HepG2 (cell line): Measurements from ENCODE around the gene TTLL10. TPM values are rescaled to one million over a fixed set of nuclear protein-coding genes. Genes with fewer than 3 reads are reported as not detected.

ENCODE experiments used
- ADNP ChIP-seq: sonication (generic); formaldehyde crosslinking; IDR thresholded peaks from 2 replicates; pipeline ENCODE4 v1.4.0; 2020; ENCODE audit warnings: missing genetic modification reagents
- BCL6 ChIP-seq: IDR thresholded peaks from 2 replicates; pipeline ENCODE4 v1.6.1; 2016; ENCODE audit warnings: missing genetic modification reagents, missing compliant biosample characterization
- FOXK1 ChIP-seq: sonication (generic); formaldehyde crosslinking; IDR thresholded peaks from 2 replicates; pipeline ENCODE4 v1.4.0; 2020; ENCODE audit warnings: low read depth, missing genetic modification reagents, borderline replicate concordance
- KAT7 ChIP-seq: IDR thresholded peaks from 2 replicates; pipeline ENCODE4 v1.6.1; 2018; ENCODE audit warnings: borderline replicate concordance, missing compliant biosample characterization
- PRMT3 ChIP-seq: sonication (generic); formaldehyde crosslinking; IDR thresholded peaks from 2 replicates; pipeline ENCODE4 v1.8.1; 2022; ENCODE audit warnings: low read depth, mild to moderate bottlenecking, moderate library complexity, missing genetic modification reagents, borderline replicate concordance
- REL ChIP-seq: sonication (generic); formaldehyde crosslinking; conservative IDR thresholded peaks from 2 replicates; pipeline ENCODE4 v1.8.0; 2022; ENCODE audit warnings: mild to moderate bottlenecking, missing genetic modification reagents, moderate library complexity
- RXRB ChIP-seq: IDR thresholded peaks from 2 replicates; pipeline ENCODE4 v1.6.1; 2016; ENCODE audit warnings: borderline replicate concordance, missing genetic modification reagents, missing compliant biosample characterization
- SALL1 ChIP-seq: sonication (generic); formaldehyde crosslinking; IDR thresholded peaks from 2 replicates; pipeline ENCODE4 v1.8.0; 2022; ENCODE audit warnings: mild to moderate bottlenecking, missing genetic modification reagents
- ZNF12 ChIP-seq: sonication (generic); formaldehyde crosslinking; IDR thresholded peaks from 2 replicates; pipeline ENCODE4 v1.5.0; 2020; ENCODE audit warnings: missing genetic modification reagents
- ZNF777 ChIP-seq: sonication (generic); formaldehyde crosslinking; IDR thresholded peaks from 2 replicates; pipeline ENCODE4 v1.4.0; 2020; ENCODE audit warnings: missing genetic modification reagents
- polyA plus RNA-seq, 8 experiments: library from polyadenylated mRNA; depleted of rRNA in 3 of 8; stranded (reverse) in 7 of 8; unstranded in 1 of 8; fragments of >200 nt; fragmentation: Illumina TruSeq in 4 of 8; extraction: Trizol in 4 of 8; gene quantifications; 2 replicates each; pipeline versions ENCODE4 v1.2.1 to v1.2.3, GENCODE V29; 2011 to 2016; ENCODE audit warnings: low read depth in 4 of 8, missing spikeins in 1 of 8, mixed read lengths in 1 of 8; ENCODE audit not compliant: insufficient read depth in 1 of 8
- total RNA-seq, 5 experiments: library from RNA; depleted of rRNA; stranded (reverse); fragments of >200 nt; fragmentation: Illumina TruSeq; extraction: Trizol; gene quantifications; 2 replicates each; pipeline ENCODE4 v1.2.3, GENCODE V29; 2016; ENCODE audit warnings: low read depth in 1 of 5
- TF ChIP-seq, protein P1 (sequence below): sonication (generic); formaldehyde crosslinking; IDR thresholded peaks from 2 replicates; pipeline ENCODE4 v1.9.0; 2021; ENCODE audit warnings: mild to moderate bottlenecking, missing genetic modification reagents
- TF ChIP-seq, protein P2 (sequence below): IDR thresholded peaks from 2 replicates; pipeline ENCODE4 v1.6.1; 2016
- TF ChIP-seq, protein P3 (sequence below): sonication (generic); formaldehyde crosslinking; IDR thresholded peaks from 2 replicates; pipeline ENCODE4 v1.4.0; 2020; ENCODE audit warnings: mild to moderate bottlenecking, missing genetic modification reagents, borderline replicate concordance
- TF ChIP-seq, protein P4 (sequence below): sonication (generic); formaldehyde crosslinking; IDR thresholded peaks from 2 replicates; pipeline ENCODE4 v1.4.0; 2020; ENCODE audit warnings: missing genetic modification reagents

TTLL10 gene
- total and polyA plus RNA-seq, 2 of the 13 experiments (the other 11 are each of a cell fraction or from before 2014, with no cell fraction given), result not detected

DNA sequence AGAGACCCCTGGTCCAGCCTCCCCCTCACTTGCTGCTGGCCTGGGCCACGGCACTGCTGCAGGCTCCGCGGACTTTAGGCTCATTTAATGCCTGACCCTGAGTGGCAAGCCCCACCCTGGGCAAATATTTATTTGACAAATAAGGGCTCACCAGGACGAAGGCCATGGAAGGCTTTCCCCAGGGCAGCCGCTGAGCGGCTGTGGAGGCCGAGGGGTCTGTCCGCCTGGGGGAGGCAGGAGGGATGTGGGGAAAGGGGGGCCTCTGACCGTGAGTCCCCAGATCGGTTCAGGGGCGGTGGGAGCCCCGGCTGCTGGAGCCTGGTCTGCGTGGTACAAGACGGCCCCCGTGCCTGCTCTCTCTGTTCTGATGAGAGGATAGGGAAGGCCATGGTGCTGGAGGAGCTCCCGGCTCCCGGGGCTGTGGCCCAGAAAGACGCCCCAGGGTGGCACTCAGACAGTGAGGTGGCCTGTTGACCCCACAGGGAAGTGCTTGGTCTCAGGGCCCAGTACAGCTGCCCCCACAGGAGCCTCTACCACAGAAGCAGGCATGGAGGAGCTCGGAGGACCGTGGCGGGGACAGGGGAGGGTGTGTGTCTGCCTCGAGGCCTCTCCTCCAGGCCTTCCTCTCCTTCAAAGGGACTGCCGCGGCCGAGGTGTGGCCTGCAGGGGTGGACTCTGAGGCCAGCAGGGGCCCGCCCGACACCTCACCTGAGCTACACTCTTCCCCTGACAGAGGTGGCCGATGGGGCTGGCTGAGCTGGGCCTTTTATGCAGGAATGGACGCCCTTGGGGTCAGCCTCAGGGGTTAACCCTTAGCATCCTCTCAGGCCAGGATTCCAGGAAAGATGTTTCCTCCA is 48.7 kb upstream of the TTLL10 start (continued):
- TF ChIP-seq, protein P1, sequence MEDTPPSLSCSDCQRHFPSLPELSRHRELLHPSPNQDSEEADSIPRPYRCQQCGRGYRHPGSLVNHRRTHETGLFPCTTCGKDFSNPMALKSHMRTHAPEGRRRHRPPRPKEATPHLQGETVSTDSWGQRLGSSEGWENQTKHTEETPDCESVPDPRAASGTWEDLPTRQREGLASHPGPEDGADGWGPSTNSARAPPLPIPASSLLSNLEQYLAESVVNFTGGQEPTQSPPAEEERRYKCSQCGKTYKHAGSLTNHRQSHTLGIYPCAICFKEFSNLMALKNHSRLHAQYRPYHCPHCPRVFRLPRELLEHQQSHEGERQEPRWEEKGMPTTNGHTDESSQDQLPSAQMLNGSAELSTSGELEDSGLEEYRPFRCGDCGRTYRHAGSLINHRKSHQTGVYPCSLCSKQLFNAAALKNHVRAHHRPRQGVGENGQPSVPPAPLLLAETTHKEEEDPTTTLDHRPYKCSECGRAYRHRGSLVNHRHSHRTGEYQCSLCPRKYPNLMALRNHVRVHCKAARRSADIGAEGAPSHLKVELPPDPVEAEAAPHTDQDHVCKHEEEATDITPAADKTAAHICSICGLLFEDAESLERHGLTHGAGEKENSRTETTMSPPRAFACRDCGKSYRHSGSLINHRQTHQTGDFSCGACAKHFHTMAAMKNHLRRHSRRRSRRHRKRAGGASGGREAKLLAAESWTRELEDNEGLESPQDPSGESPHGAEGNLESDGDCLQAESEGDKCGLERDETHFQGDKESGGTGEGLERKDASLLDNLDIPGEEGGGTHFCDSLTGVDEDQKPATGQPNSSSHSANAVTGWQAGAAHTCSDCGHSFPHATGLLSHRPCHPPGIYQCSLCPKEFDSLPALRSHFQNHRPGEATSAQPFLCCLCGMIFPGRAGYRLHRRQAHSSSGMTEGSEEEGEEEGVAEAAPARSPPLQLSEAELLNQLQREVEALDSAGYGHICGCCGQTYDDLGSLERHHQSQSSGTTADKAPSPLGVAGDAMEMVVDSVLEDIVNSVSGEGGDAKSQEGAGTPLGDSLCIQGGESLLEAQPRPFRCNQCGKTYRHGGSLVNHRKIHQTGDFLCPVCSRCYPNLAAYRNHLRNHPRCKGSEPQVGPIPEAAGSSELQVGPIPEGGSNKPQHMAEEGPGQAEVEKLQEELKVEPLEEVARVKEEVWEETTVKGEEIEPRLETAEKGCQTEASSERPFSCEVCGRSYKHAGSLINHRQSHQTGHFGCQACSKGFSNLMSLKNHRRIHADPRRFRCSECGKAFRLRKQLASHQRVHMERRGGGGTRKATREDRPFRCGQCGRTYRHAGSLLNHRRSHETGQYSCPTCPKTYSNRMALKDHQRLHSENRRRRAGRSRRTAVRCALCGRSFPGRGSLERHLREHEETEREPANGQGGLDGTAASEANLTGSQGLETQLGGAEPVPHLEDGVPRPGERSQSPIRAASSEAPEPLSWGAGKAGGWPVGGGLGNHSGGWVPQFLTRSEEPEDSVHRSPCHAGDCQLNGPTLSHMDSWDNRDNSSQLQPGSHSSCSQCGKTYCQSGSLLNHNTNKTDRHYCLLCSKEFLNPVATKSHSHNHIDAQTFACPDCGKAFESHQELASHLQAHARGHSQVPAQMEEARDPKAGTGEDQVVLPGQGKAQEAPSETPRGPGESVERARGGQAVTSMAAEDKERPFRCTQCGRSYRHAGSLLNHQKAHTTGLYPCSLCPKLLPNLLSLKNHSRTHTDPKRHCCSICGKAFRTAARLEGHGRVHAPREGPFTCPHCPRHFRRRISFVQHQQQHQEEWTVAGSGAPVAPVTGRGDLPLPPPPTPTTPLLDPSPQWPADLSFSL (CRISPR knock-in tag), result no peak
- TF ChIP-seq PRMT3 (CRISPR knock-in tag) (peak; percentile 63; the same call in 1 of the 2 replicates), FOXK1 (CRISPR knock-in tag) (no peak), ADNP (CRISPR knock-in tag) (no peak), SALL1 (CRISPR knock-in tag) (peak; percentile 70), REL (no peak), RXRB (peak; percentile 78), ZNF777 (CRISPR knock-in tag) (peak; percentile 27; the same call in 1 of the 2 replicates), ZNF12 (CRISPR knock-in tag) (peak; percentile 25; the same call in 1 of the 2 replicates), KAT7 (CRISPR knock-in tag) (0 out of 2 replicates have a peak, but pooled peaks have one; percentile 51), BCL6 (peak; percentile 76)
- TF ChIP-seq, protein P2, sequence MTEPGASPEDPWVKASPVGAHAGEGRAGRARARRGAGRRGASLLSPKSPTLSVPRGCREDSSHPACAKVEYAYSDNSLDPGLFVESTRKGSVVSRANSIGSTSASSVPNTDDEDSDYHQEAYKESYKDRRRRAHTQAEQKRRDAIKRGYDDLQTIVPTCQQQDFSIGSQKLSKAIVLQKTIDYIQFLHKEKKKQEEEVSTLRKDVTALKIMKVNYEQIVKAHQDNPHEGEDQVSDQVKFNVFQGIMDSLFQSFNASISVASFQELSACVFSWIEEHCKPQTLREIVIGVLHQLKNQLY (CRISPR knock-in tag), result peak; percentile 55; the same call in 1 of the 2 replicates
- TF ChIP-seq, protein P3, sequence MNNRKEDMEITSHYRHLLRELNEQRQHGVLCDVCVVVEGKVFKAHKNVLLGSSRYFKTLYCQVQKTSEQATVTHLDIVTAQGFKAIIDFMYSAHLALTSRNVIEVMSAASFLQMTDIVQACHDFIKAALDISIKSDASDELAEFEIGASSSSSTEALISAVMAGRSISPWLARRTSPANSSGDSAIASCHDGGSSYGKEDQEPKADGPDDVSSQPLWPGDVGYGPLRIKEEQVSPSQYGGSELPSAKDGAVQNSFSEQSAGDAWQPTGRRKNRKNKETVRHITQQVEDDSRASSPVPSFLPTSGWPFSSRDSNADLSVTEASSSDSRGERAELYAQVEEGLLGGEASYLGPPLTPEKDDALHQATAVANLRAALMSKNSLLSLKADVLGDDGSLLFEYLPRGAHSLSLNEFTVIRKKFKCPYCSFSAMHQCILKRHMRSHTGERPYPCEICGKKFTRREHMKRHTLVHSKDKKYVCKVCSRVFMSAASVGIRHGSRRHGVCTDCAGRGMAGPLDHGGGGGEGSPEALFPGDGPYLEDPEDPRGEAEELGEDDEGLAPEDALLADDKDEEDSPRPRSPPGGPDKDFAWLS (CRISPR knock-in tag), result no peak
- TF ChIP-seq, protein P4, sequence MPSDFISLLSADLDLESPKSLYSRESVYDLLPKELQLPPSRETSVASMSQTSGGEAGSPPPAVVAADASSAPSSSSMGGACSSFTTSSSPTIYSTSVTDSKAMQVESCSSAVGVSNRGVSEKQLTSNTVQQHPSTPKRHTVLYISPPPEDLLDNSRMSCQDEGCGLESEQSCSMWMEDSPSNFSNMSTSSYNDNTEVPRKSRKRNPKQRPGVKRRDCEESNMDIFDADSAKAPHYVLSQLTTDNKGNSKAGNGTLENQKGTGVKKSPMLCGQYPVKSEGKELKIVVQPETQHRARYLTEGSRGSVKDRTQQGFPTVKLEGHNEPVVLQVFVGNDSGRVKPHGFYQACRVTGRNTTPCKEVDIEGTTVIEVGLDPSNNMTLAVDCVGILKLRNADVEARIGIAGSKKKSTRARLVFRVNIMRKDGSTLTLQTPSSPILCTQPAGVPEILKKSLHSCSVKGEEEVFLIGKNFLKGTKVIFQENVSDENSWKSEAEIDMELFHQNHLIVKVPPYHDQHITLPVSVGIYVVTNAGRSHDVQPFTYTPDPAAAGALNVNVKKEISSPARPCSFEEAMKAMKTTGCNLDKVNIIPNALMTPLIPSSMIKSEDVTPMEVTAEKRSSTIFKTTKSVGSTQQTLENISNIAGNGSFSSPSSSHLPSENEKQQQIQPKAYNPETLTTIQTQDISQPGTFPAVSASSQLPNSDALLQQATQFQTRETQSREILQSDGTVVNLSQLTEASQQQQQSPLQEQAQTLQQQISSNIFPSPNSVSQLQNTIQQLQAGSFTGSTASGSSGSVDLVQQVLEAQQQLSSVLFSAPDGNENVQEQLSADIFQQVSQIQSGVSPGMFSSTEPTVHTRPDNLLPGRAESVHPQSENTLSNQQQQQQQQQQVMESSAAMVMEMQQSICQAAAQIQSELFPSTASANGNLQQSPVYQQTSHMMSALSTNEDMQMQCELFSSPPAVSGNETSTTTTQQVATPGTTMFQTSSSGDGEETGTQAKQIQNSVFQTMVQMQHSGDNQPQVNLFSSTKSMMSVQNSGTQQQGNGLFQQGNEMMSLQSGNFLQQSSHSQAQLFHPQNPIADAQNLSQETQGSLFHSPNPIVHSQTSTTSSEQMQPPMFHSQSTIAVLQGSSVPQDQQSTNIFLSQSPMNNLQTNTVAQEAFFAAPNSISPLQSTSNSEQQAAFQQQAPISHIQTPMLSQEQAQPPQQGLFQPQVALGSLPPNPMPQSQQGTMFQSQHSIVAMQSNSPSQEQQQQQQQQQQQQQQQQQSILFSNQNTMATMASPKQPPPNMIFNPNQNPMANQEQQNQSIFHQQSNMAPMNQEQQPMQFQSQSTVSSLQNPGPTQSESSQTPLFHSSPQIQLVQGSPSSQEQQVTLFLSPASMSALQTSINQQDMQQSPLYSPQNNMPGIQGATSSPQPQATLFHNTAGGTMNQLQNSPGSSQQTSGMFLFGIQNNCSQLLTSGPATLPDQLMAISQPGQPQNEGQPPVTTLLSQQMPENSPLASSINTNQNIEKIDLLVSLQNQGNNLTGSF (CRISPR knock-in tag), result 0 out of 2 replicates have a peak, but pooled peaks have one; percentile 7
